Right lobe of liver (tissue), 4 donors: ENCODE results near the gene STKLD1.

Source experiments
- POLR2A ChIP-seq: fragments of 450-650 bp; IDR thresholded peaks from one replicate; pipeline ENCODE4 v1.6.1; 2017; ENCODE audit warnings: antibody characterized with exemption, mild to moderate bottlenecking
- TF ChIP-seq, protein P1 (sequence below), 4 donors: fragments of 200-600 bp in 3 of 4; fragments of 450-650 bp in 1 of 4; IDR thresholded peaks; one replicate each; pipeline versions ENCODE4 v1.5.1 to v1.8.0; 2016 to 2022; ENCODE audit warnings: antibody characterized with exemption in 4 of 4, mild to moderate bottlenecking in 2 of 4
- donor health status: DM: no; HTN: no; CAD: no.
- donor health status: DM: no; HTN: no; CAD: no.
- donor health status: DM: no; HTN: yes; CAD: no.

GRCh38 chr9:133433351-133433843 lies 57.2 kb downstream of the STKLD1 start:
- TF ChIP-seq, protein P1, sequence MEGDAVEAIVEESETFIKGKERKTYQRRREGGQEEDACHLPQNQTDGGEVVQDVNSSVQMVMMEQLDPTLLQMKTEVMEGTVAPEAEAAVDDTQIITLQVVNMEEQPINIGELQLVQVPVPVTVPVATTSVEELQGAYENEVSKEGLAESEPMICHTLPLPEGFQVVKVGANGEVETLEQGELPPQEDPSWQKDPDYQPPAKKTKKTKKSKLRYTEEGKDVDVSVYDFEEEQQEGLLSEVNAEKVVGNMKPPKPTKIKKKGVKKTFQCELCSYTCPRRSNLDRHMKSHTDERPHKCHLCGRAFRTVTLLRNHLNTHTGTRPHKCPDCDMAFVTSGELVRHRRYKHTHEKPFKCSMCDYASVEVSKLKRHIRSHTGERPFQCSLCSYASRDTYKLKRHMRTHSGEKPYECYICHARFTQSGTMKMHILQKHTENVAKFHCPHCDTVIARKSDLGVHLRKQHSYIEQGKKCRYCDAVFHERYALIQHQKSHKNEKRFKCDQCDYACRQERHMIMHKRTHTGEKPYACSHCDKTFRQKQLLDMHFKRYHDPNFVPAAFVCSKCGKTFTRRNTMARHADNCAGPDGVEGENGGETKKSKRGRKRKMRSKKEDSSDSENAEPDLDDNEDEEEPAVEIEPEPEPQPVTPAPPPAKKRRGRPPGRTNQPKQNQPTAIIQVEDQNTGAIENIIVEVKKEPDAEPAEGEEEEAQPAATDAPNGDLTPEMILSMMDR (IDR thresholded peaks at IDR 0.05), result no peak
- TF ChIP-seq POLR2A, result no peak
